SKM-1 (cell line): ENCODE results near the gene MICAL3.
A peak's percentile ranks its signal among the peaks of the same experiment; 100 is the strongest.
"Not testable (repeated sequence)": the region's sequence is repeated elsewhere in the genome, so short reads cannot be mapped to it uniquely, and the experiment has no call there.

ENCODE experiments used
- DNase-seq: peaks from one replicate; lab custom pipeline; 2025; ENCODE audit not compliant: unreplicated experiment; lab: John Stamatoyannopoulos, UW

The MICAL3 gene

GRCh38 chr22:18024276-18024939 is at the start of gene MICAL3:
Gene MICAL3, minus strand, starts transcription at chr22:18024561. Its CDS starts 117,749 bp downstream, at chr22:17906812.
- peak; percentile 19 for DNase-seq

- not testable (repeated sequence) for DNase-seq
Measured at GRCh38 chr22:18073927-18074326, 49.6 kb upstream of the MICAL3 start.

GRCh38 chr22:18073467-18073866 is 49.1 kb upstream of the MICAL3 start:
- no peak for DNase-seq

- no peak for DNase-seq
Measured at GRCh38 chr22:18071968-18072310, 47.6 kb upstream of the MICAL3 start.

- not testable (repeated sequence) for DNase-seq
Measured at GRCh38 chr22:18071307-18071967, 47.1 kb upstream of the MICAL3 start.

GRCh38 chr22:18070556-18071306 is 46.4 kb upstream of the MICAL3 start:
- no peak for DNase-seq

- DNase-seq: no peak
Measured at GRCh38 chr22:18070041-18070440, 45.7 kb upstream of the MICAL3 start.

- no peak for DNase-seq
Measured at GRCh38 chr22:18069041-18069440, 44.7 kb upstream of the MICAL3 start.

- DNase-seq: no peak
Measured at GRCh38 chr22:18068381-18068988, 44.1 kb upstream of the MICAL3 start.

- no peak for DNase-seq
Measured at GRCh38 chr22:18067548-18068341, 43.4 kb upstream of the MICAL3 start.

- no peak for DNase-seq
Measured at GRCh38 chr22:18067121-18067520, 42.8 kb upstream of the MICAL3 start.

- no peak for DNase-seq
Measured at GRCh38 chr22:18066181-18066859, 42.0 kb upstream of the MICAL3 start.

GRCh38 chr22:18065256-18065655 is 40.9 kb upstream of the MICAL3 start:
- DNase-seq: no peak

- DNase-seq: no peak
Measured at GRCh38 chr22:18064636-18065035, 40.3 kb upstream of the MICAL3 start.

- not testable (repeated sequence) for DNase-seq
Measured at GRCh38 chr22:18063715-18064114, 39.4 kb upstream of the MICAL3 start.

- no peak for DNase-seq
Measured at GRCh38 chr22:18063306-18063705, 38.9 kb upstream of the MICAL3 start.

- DNase-seq: no peak
Measured at GRCh38 chr22:18062421-18062820, 38.1 kb upstream of the MICAL3 start.

GRCh38 chr22:18060646-18061620 is 36.6 kb upstream of the MICAL3 start:
- DNase-seq: no peak

- no peak for DNase-seq
Measured at GRCh38 chr22:18059991-18060390, 35.6 kb upstream of the MICAL3 start.
